ENCODE measurements around the gene DDX27. TPM values are rescaled to one million over a fixed set of nuclear protein-coding genes. Genes with fewer than 3 reads are reported as not detected.
A peak's percentile ranks its signal among the peaks of the same experiment; 100 is the strongest.

DDX27 gene
- total RNA-seq, 2 donors from 2014 or later: 32.9 to 35.0 TPM

DNA sequence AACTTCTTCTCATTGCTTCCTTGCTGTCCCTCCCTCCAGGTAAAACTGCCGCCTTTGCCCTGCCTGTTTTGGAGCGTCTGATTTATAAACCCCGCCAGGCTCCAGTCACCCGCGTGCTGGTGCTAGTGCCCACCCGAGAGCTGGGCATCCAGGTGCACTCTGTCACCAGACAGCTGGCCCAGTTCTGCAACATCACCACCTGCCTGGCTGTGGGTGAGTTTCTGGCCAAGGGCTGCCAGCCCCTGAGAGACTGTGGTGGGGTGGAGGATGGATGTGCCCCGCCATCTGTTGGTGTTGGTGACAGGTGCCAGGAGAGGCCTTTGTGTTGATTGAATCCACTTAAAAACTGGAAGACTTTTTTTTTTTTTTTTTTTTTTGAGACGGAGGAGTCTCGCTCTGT is 9.5 kb downstream of the DDX27 start:
- Histone ChIP-seq H3K9me3 (no peaks in the 10 kb centered on the region), H3K27me3 (replicated peaks; ENCODE audit: insufficient read depth) (no peaks in the 10 kb centered on the region), H3K4me1 (replicated peaks) (no peaks in the 10 kb centered on the region), H3K36me3 (peaks cover 6 to 11% of the 10 kb centered on the region in 2 donors), H3K27ac (no peak overlapping the region), H3K4me3 (no peak overlapping the region)
- no peak for DNase-seq (ENCODE audit: low spot score)
- WGBS: 91% methylated on average over 9 of the region's 9 CpGs
- intact Hi-C loops (cut with DNase I): loop anchor here (10.0 kb wide), 1 partner anchor 46 kb away; the partner anchor contains the start of gene ZNFX1
- TF ChIP-seq CTCF (IDR thresholded peaks at IDR 0.05): no peak
- TF ChIP-seq POLR2A (IDR thresholded peaks at IDR 0.05): no peak
- no peak for TF ChIP-seq POLR2AphosphoS5 (IDR thresholded peaks at IDR 0.05)

- H3K4me3 ChIP-seq: no peak overlapping the region
- no peaks in the 10 kb centered on the region for H3K9me3 ChIP-seq
- H3K4me1 ChIP-seq (replicated peaks): no peaks in the 10 kb centered on the region
- no peaks in the 10 kb centered on the region for H3K27me3 ChIP-seq (replicated peaks; ENCODE audit: insufficient read depth)
- WGBS: 91% methylated on average over 2 of the region's 2 CpGs
- no peak for DNase-seq (ENCODE audit: low spot score)
- intact Hi-C loops (cut with DNase I): loop anchor here (10.0 kb wide), 1 partner anchor 45 kb away; the partner anchor contains the start of gene ZNFX1
- TF ChIP-seq POLR2AphosphoS5 (IDR thresholded peaks at IDR 0.05): no peak
- TF ChIP-seq CTCF (IDR thresholded peaks at IDR 0.05): no peak
- TF ChIP-seq POLR2A (IDR thresholded peaks at IDR 0.05): no peak
- peaks cover 5 to 6% of the 10 kb centered on the region in 2 donors for H3K36me3 ChIP-seq
- H3K27ac ChIP-seq: no peak overlapping the region
These were observed 10.2 kb downstream of the DDX27 start for GRCh38 chr20:49229381-49229780.

- TF ChIP-seq POLR2A (IDR thresholded peaks at IDR 0.05) (no peak), POLR2AphosphoS5 (IDR thresholded peaks at IDR 0.05) (no peak), CTCF (IDR thresholded peaks at IDR 0.05) (no peak)
- no peak for DNase-seq (ENCODE audit: low spot score)
- intact Hi-C loops (cut with DNase I): no loop called here
- peaks cover 5 to 6% of the 10 kb centered on the region in 2 donors for H3K36me3 ChIP-seq
- H3K27ac ChIP-seq: peak overlapping the region in 1 of 2 donors; percentile 49
- H3K4me3 ChIP-seq: no peak overlapping the region
- no peaks in the 10 kb centered on the region for H3K27me3 ChIP-seq (replicated peaks; ENCODE audit: insufficient read depth)
- H3K9me3 ChIP-seq: no peaks in the 10 kb centered on the region
- no peaks in the 10 kb centered on the region for H3K4me1 ChIP-seq (replicated peaks)
- WGBS: 88% methylated on average over 10 of the region's 10 CpGs
These were observed 10.8 kb downstream of the DDX27 start for GRCh38 chr20:49230021-49230420.

GRCh38 chr20:49230561-49231133 is 11.4 kb downstream of the DDX27 start:
- H3K27me3 ChIP-seq (replicated peaks; ENCODE audit: insufficient read depth): no peaks in the 10 kb centered on the region
- DNase-seq (ENCODE audit: low spot score): no peak
- peak overlapping the region in 1 of 2 donors; percentile 49 for H3K27ac ChIP-seq
- intact Hi-C loops (cut with DNase I): no loop called here
- peak; percentile 27 for TF ChIP-seq POLR2AphosphoS5 (IDR thresholded peaks at IDR 0.05)
- no peak for TF ChIP-seq CTCF (IDR thresholded peaks at IDR 0.05)
- no peak for TF ChIP-seq POLR2A (IDR thresholded peaks at IDR 0.05)
- WGBS: 49% methylated on average over 8 of the region's 8 CpGs
- H3K4me1 ChIP-seq (replicated peaks): no peaks in the 10 kb centered on the region
- H3K4me3 ChIP-seq: no peak overlapping the region
- no peaks in the 10 kb centered on the region for H3K9me3 ChIP-seq
- peaks cover 5 to 6% of the 10 kb centered on the region in 2 donors for H3K36me3 ChIP-seq

DNA sequence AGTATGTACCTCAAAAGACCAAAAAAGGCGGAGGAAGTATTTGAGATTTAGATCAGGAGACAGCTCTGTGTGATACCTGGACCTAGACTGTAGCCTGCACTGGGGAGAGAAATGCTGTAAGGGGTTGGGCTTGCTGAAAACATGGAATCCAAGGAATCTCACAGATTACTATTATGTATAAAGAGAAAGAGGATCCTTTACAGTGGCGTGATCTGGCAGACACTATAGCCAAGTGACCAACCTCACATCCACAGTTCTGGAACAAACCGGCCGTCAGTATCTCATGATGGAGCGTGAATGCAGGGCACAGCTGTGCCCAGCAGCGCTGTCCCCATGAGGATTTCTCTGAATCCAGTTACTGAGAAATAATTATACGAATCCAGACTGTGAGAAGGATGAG is 12.3 kb downstream of the DDX27 start:
- no peak for DNase-seq (ENCODE audit: low spot score)
- Histone ChIP-seq H3K27ac (no peak overlapping the region), H3K36me3 (peaks cover 0 to 11% of the 10 kb centered on the region in 2 donors), H3K27me3 (replicated peaks; ENCODE audit: insufficient read depth) (no peaks in the 10 kb centered on the region), H3K4me3 (no peak overlapping the region), H3K9me3 (no peaks in the 10 kb centered on the region), H3K4me1 (replicated peaks) (no peaks in the 10 kb centered on the region)
- TF ChIP-seq POLR2A (IDR thresholded peaks at IDR 0.05): no peak
- no peak for TF ChIP-seq POLR2AphosphoS5 (IDR thresholded peaks at IDR 0.05)
- TF ChIP-seq CTCF (IDR thresholded peaks at IDR 0.05): no peak
- WGBS: 71% methylated on average over 7 of the region's 7 CpGs
- intact Hi-C loops (cut with DNase I): no loop called here

Measured in prostate gland (tissue), 2 donors.